Fibroblast of lung (primary cell): ENCODE measurements around the gene COL16A1. TPM values are rescaled to one million over a fixed set of nuclear protein-coding genes. Genes with fewer than 3 reads are reported as not detected.

Experiments
- DNase-seq, 2 donors: peaks; one replicate each; pipeline versions ENCODE4 v3.0.0 to v3.0.0-alpha.2; 2010; ENCODE audit warnings: low read depth in 2 of 2
- H2AFZ ChIP-seq: 2 replicates; pipeline ENCODE4 v1.5.1; 2012; ENCODE audit warnings: low read length, control low read depth, inconsistent platforms
- H3K27ac ChIP-seq: 2 replicates; pipeline ENCODE4 v1.5.1; 2011; ENCODE audit warnings: low read length, control low read depth; ENCODE audit not compliant: insufficient read depth
- H3K27me3 ChIP-seq: 2 replicates; pipeline ENCODE4 v1.5.1; 2011; ENCODE audit warnings: mild to moderate bottlenecking, low read length; ENCODE audit not compliant: control insufficient read depth, insufficient read depth
- H3K36me3 ChIP-seq: 2 replicates; pipeline ENCODE4 v1.5.1; 2011; ENCODE audit warnings: low read length; ENCODE audit not compliant: control insufficient read depth, insufficient read depth
- H3K4me1 ChIP-seq: 2 replicates; pipeline ENCODE4 v1.5.1; 2011; ENCODE audit warnings: low read length; ENCODE audit not compliant: control insufficient read depth, insufficient read depth; ENCODE audit errors: extremely low read depth
- H3K4me2 ChIP-seq: 2 replicates; pipeline ENCODE4 v1.5.1; 2011; ENCODE audit warnings: low read length, control low read depth; ENCODE audit not compliant: insufficient read depth; ENCODE audit errors: extremely low read depth
- H3K4me3 ChIP-seq, 4 experiments: fragments of 200-600 bp in 1 of 4; sonication (generic) in 1 of 4; replicated peaks in 1 of 4; 2 replicates each; pipeline ENCODE4 v1.5.1; 2011 to 2016; ENCODE audit warnings: low read length in 4 of 4, low read depth in 3 of 4, mild to moderate bottlenecking in 3 of 4, control low read depth in 2 of 4, inconsistent platforms in 1 of 4, mixed read lengths in 1 of 4; ENCODE audit not compliant: insufficient read depth in 1 of 4; ENCODE audit errors: control extremely low read depth in 1 of 4
- H3K79me2 ChIP-seq: 2 replicates; pipeline ENCODE4 v1.5.1; 2012; ENCODE audit warnings: mild to moderate bottlenecking, low read length, inconsistent platforms; ENCODE audit not compliant: control insufficient read depth, insufficient read depth
- H3K9ac ChIP-seq: 2 replicates; pipeline ENCODE4 v1.5.1; 2011; ENCODE audit warnings: mild to moderate bottlenecking, low read length, control low read depth; ENCODE audit not compliant: insufficient read depth
- H3K9me3 ChIP-seq: 2 replicates; pipeline ENCODE4 v1.5.1; 2012; ENCODE audit warnings: low read depth, low read length; ENCODE audit not compliant: control insufficient read depth, insufficient read depth
- H4K20me1 ChIP-seq: 2 replicates; pipeline ENCODE4 v1.5.1; 2011; ENCODE audit warnings: low read length; ENCODE audit not compliant: control insufficient read depth, insufficient read depth; ENCODE audit errors: extremely low read depth
- CTCF ChIP-seq, 2 donors: IDR thresholded peaks in 1 of 2; conservative IDR thresholded peaks in 1 of 2; 1 replicate in 1 of 2; 2 replicates in 1 of 2; pipeline ENCODE4 v1.5.1; 2011 to 2012; ENCODE audit warnings: low read length in 2 of 2, control low read depth in 1 of 2, inconsistent platforms in 1 of 2, low read depth in 1 of 2, mild to moderate bottlenecking in 1 of 2
- EZH2 ChIP-seq: IDR thresholded peaks from 2 replicates; pipeline ENCODE4 v1.5.1; 2012; ENCODE audit warnings: low read length, control low read depth, mild to moderate bottlenecking; ENCODE audit errors: missing control alignments
- polyA plus RNA-seq, 2 donors: library from polyadenylated mRNA; depleted of rRNA in 1 of 2; stranded (reverse) in 1 of 2; unstranded in 1 of 2; fragments of >200 nt; gene quantifications; 2 replicates each; pipeline ENCODE4 v1.2.1, GENCODE V29; 2011 to 2012; ENCODE audit warnings: missing spikeins in 1 of 2
- total RNA-seq: library from RNA; depleted of rRNA; stranded (reverse); fragments of >200 nt; gene quantifications from 2 replicates; pipeline ENCODE4 v1.2.1, GENCODE V29; 2014

Gene COL16A1
- total and polyA plus RNA-seq, 2 donors (not counting 1 experiment from before 2014, with no cell fraction given): 20.9 to 80.3 TPM

- Histone ChIP-seq H3K27ac (no peak overlapping the region), H3K4me3 (no peak overlapping the region), H3K79me2 (no peaks in the 10 kb centered on the region), H3K4me1 (no peaks in the 10 kb centered on the region), H3K9me3 (no peaks in the 10 kb centered on the region), H3K36me3 (no peaks in the 10 kb centered on the region), H3K9ac (no peak overlapping the region), H3K27me3 (peaks cover 19% of the 10 kb centered on the region), H3K4me2 (no peak overlapping the region), H4K20me1 (no peaks in the 10 kb centered on the region), H2AFZ (no peak overlapping the region)
- DNase-seq: no peak
- no peak for TF ChIP-seq CTCF (conservative IDR thresholded peaks at IDR 0.05 in 1 of 2, IDR thresholded peaks at IDR 0.05 in 1 of 2; ENCODE audit: low read depth in 1 of 2, low read length in 2 of 2)
- TF ChIP-seq EZH2: no peak
Observed at GRCh38 chr1:31614414-31615005, 89.3 kb downstream of the COL16A1 start.

- Histone ChIP-seq H3K4me1 (no peaks in the 10 kb centered on the region), H3K9ac (no peak overlapping the region)
- TF ChIP-seq CTCF (conservative IDR thresholded peaks at IDR 0.05 in 1 of 2, IDR thresholded peaks at IDR 0.05 in 1 of 2; ENCODE audit: low read depth in 1 of 2, low read length in 2 of 2) (no peak), EZH2 (no peak)
Observed at GRCh38 chr1:31609514-31610118, 94.2 kb downstream of the COL16A1 start.

GRCh38 chr1:31607360-31607759, 96.5 kb downstream of the COL16A1 start:
- H4K20me1 ChIP-seq: no peaks in the 10 kb centered on the region
- H3K9me3 ChIP-seq: no peaks in the 10 kb centered on the region
- no peaks in the 10 kb centered on the region for H3K27me3 ChIP-seq
- H3K9ac ChIP-seq: no peak overlapping the region
- H3K36me3 ChIP-seq: no peaks in the 10 kb centered on the region
- no peaks in the 10 kb centered on the region for H3K79me2 ChIP-seq
- TF ChIP-seq EZH2 (no peak), CTCF (conservative IDR thresholded peaks at IDR 0.05 in 1 of 2, IDR thresholded peaks at IDR 0.05 in 1 of 2; ENCODE audit: low read depth in 1 of 2, low read length in 2 of 2) (no peak)
- no peak overlapping the region for H3K4me3 ChIP-seq
- DNase-seq: no peak
- no peaks in the 10 kb centered on the region for H3K4me1 ChIP-seq
- no peak overlapping the region for H2AFZ ChIP-seq
- H3K27ac ChIP-seq: no peak overlapping the region
- H3K4me2 ChIP-seq: no peak overlapping the region

More at GRCh38 chr1:31609514-31610118, 94.2 kb downstream of the COL16A1 start:
- Histone ChIP-seq H3K9me3 (no peaks in the 10 kb centered on the region), H3K27me3 (no peaks in the 10 kb centered on the region), H3K4me3 (no peak overlapping the region), H3K79me2 (no peaks in the 10 kb centered on the region), H3K36me3 (no peaks in the 10 kb centered on the region), H2AFZ (no peak overlapping the region), H4K20me1 (no peaks in the 10 kb centered on the region), H3K27ac (no peak overlapping the region), H3K4me2 (no peak overlapping the region)
- no peak for DNase-seq
